ENCODE measurements around the gene PAX2.

DNA sequence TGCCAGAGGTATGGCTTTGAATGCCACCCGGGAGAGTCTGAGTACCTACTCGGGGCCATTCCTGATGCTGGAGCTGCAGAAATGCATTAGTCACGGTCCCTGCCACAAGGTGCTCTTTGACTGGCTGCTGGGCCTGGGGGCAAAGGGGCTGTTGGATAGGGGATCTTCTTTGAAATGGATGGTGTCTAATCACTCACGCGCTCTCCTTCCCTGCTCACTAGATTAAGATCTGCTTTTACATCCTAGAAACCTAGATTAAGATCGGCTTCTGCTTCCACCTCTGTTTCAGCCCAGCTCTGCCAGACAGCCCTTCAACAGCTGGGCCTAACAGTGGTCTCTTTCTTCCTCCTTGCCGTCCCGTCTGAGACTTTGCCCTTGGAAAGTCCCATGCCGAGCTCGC, 57.2 kb downstream of the PAX2 start:
- TF ChIP-seq, protein P1, sequence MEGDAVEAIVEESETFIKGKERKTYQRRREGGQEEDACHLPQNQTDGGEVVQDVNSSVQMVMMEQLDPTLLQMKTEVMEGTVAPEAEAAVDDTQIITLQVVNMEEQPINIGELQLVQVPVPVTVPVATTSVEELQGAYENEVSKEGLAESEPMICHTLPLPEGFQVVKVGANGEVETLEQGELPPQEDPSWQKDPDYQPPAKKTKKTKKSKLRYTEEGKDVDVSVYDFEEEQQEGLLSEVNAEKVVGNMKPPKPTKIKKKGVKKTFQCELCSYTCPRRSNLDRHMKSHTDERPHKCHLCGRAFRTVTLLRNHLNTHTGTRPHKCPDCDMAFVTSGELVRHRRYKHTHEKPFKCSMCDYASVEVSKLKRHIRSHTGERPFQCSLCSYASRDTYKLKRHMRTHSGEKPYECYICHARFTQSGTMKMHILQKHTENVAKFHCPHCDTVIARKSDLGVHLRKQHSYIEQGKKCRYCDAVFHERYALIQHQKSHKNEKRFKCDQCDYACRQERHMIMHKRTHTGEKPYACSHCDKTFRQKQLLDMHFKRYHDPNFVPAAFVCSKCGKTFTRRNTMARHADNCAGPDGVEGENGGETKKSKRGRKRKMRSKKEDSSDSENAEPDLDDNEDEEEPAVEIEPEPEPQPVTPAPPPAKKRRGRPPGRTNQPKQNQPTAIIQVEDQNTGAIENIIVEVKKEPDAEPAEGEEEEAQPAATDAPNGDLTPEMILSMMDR (IDR thresholded peaks at IDR 0.05; ENCODE audit: insufficient read depth, low read length, poor library complexity, severe bottlenecking) = no peak
- TF ChIP-seq EZH2phosphoT487 (conservative IDR thresholded peaks at IDR 0.05; ENCODE audit: low read length) = no peak
